ENCODE measurements around the gene LRRC71. TPM values are rescaled to one million over a fixed set of nuclear protein-coding genes. Genes with fewer than 3 reads are reported as not detected.

LRRC71 gene
- total RNA-seq, 1 donor from 2014 or later: 0.32 TPM

- DNase-seq (ENCODE audit: low spot score): peak; percentile 65
Observed at GRCh38 chr1:156945881-156946661, 25.6 kb downstream of the LRRC71 start.

GRCh38 chr1:156947127-156947526 lies 26.7 kb downstream of the LRRC71 start:
- peak; percentile 67 for DNase-seq (ENCODE audit: low spot score)

GRCh38 chr1:156947818-156948525 lies 27.5 kb downstream of the LRRC71 start:
- peak; percentile 76 for DNase-seq (ENCODE audit: low spot score)

GRCh38 chr1:156948708-156949107 lies 28.3 kb downstream of the LRRC71 start:
- no peak for DNase-seq (ENCODE audit: low spot score)

- DNase-seq (ENCODE audit: low spot score): no peak
Observed at GRCh38 chr1:156949127-156949526, 28.7 kb downstream of the LRRC71 start.

GRCh38 chr1:156951371-156951770 lies 30.9 kb downstream of the LRRC71 start:
- DNase-seq (ENCODE audit: low spot score): no peak

GRCh38 chr1:156953571-156953970 lies 33.1 kb downstream of the LRRC71 start:
- no peak for DNase-seq (ENCODE audit: low spot score)

GRCh38 chr1:156956333-156956732 lies 35.9 kb downstream of the LRRC71 start:
- no peak for DNase-seq (ENCODE audit: low spot score)

- DNase-seq (ENCODE audit: low spot score): no peak
Observed at GRCh38 chr1:156957634-156958033, 37.2 kb downstream of the LRRC71 start.

GRCh38 chr1:156958247-156958714 lies 37.8 kb downstream of the LRRC71 start:
- DNase-seq (ENCODE audit: low spot score): no peak

GRCh38 chr1:156959414-156959813 lies 39.0 kb downstream of the LRRC71 start:
- DNase-seq (ENCODE audit: low spot score): no peak

- DNase-seq (ENCODE audit: low spot score): no peak
Observed at GRCh38 chr1:156959925-156960324, 39.5 kb downstream of the LRRC71 start.

GRCh38 chr1:156961709-156962108 lies 41.3 kb downstream of the LRRC71 start:
- DNase-seq (ENCODE audit: low spot score): no peak

GRCh38 chr1:156963621-156964020 lies 43.2 kb downstream of the LRRC71 start:
- DNase-seq (ENCODE audit: low spot score): no peak

GRCh38 chr1:156964441-156964840 lies 44.0 kb downstream of the LRRC71 start:
- no peak for DNase-seq (ENCODE audit: low spot score)

GRCh38 chr1:156969496-156969895 lies 49.1 kb downstream of the LRRC71 start:
- DNase-seq (ENCODE audit: low spot score): no peak

GRCh38 chr1:156970017-156970416 lies 49.6 kb downstream of the LRRC71 start:
- DNase-seq (ENCODE audit: low spot score): no peak

- DNase-seq (ENCODE audit: low spot score): no peak
Observed at GRCh38 chr1:156973417-156973816, 53.0 kb downstream of the LRRC71 start.

- no peak for DNase-seq (ENCODE audit: low spot score)
Observed at GRCh38 chr1:156975084-156975483, 54.7 kb downstream of the LRRC71 start.

GRCh38 chr1:156980551-156980950 lies 60.1 kb downstream of the LRRC71 start:
- DNase-seq (ENCODE audit: low spot score): no peak

Measured in mesenteric fat pad (tissue), 1 donor.